Activated CD4-positive, alpha-beta T cell treated with anti-CD3 and anti-CD28 coated beads, Interleukin-2, amount 10 ng/mL, durations not matched to agents 7 days and 5 days (primary cell): Measurements from ENCODE around the gene STAT5A. TPM values are rescaled to one million over a fixed set of nuclear protein-coding genes. Genes with fewer than 3 reads are reported as not detected.
A peak's percentile ranks its signal among the peaks of the same experiment; 100 is the strongest.

Source experiments
- CTCF ChIA-PET: fragments of 350-600 bp; sonication (Branson Sonifier 250); formaldehyde crosslinking; loops from one replicate; lab custom pipeline; 2021; ENCODE audit warnings: antibody characterized with exemption; lab: Charles Lee
- POLR2A ChIA-PET: fragments of 350-600 bp; sonication (Branson Sonifier 250); formaldehyde crosslinking; loops from one replicate; lab custom pipeline; 2021; ENCODE audit warnings: antibody characterized with exemption; lab: Charles Lee
- DNase-seq: peaks from one replicate; pipeline ENCODE4 v3.0.0-alpha.2; 2020
- H3K27ac Mint-ChIP-seq: one replicate; pipeline ENCODE4 v1.8.0; 2021; ENCODE audit warnings: mild to moderate bottlenecking, moderate library complexity, mixed read lengths
- H3K27me3 Mint-ChIP-seq: one replicate; pipeline ENCODE4 v1.8.0; 2021; ENCODE audit warnings: mixed read lengths
- H3K36me3 Mint-ChIP-seq: one replicate; pipeline ENCODE4 v1.8.0; 2021; ENCODE audit warnings: low read depth, mixed read lengths
- H3K4me1 Mint-ChIP-seq: one replicate; pipeline ENCODE4 v1.8.0; 2021; ENCODE audit warnings: mixed read lengths
- H3K4me3 Mint-ChIP-seq: one replicate; pipeline ENCODE4 v1.8.0; 2021; ENCODE audit warnings: mild to moderate bottlenecking, moderate library complexity, mixed read lengths
- H3K9me3 Mint-ChIP-seq: one replicate; pipeline ENCODE4 v1.8.0; 2021; ENCODE audit warnings: mixed read lengths
- total RNA-seq, 2 experiments: library from RNA; stranded (reverse); gene quantifications; one replicate each; pipeline ENCODE4 v1.2.3, GENCODE V29; 2021

STAT5A gene
- total RNA-seq, 2 experiments from 2014 or later = 99.5 to 108 TPM

- DNase-seq = no peak
- Mint-ChIP-seq H3K4me3 (no peak overlapping the region), H3K27me3 (no peaks in the 10 kb centered on the region), H3K9me3 (no peaks in the 10 kb centered on the region), H3K27ac (peak overlapping the region; percentile 7), H3K4me1 (peaks cover 73% of the 10 kb centered on the region), H3K36me3 (peaks cover 33% of the 10 kb centered on the region)
- CTCF ChIA-PET = interaction anchor here (1.0 to 1.1 kb wide), 2 partner anchors 23 to 65 kb away, joined by 3 to 4 read pairs; no protein-coding TSS in a partner anchor
- POLR2A ChIA-PET = no interaction called here
These were observed 17.7 kb upstream of the STAT5A start for GRCh38 chr17:42270596-42270995.

- Mint-ChIP-seq H3K27me3 (no peaks in the 10 kb centered on the region), H3K9me3 (no peaks in the 10 kb centered on the region), H3K36me3 (peaks cover 32% of the 10 kb centered on the region), H3K27ac (peak overlapping the region; percentile 91), H3K4me3 (peak overlapping the region; percentile 95), H3K4me1 (peaks cover 73% of the 10 kb centered on the region)
- no peak for DNase-seq
- ChIA-PET CTCF (interaction anchor here (1.0 to 1.1 kb wide), 2 partner anchors 13 to 64 kb away, joined by 3 read pairs; no protein-coding TSS in a partner anchor), POLR2A (no interaction called here)
These were observed 17.1 kb upstream of the STAT5A start for GRCh38 chr17:42271006-42271778.

- H3K4me3 Mint-ChIP-seq = peak overlapping the region; percentile 95
- H3K27ac Mint-ChIP-seq = peak overlapping the region; percentile 91
- ChIA-PET CTCF (interaction anchor here (1.0 kb wide), 1 partner anchor 12 kb away, joined by 3 read pairs; no protein-coding TSS in a partner anchor), POLR2A (no interaction called here)
- peaks cover 28% of the 10 kb centered on the region for H3K36me3 Mint-ChIP-seq
- peaks cover 69% of the 10 kb centered on the region for H3K4me1 Mint-ChIP-seq
- no peaks in the 10 kb centered on the region for H3K27me3 Mint-ChIP-seq
- no peaks in the 10 kb centered on the region for H3K9me3 Mint-ChIP-seq
- DNase-seq = no peak
These were observed 16.6 kb upstream of the STAT5A start for GRCh38 chr17:42271779-42272035.

GRCh38 chr17:42272162-42272907, 16.0 kb upstream of the STAT5A start:
- CTCF ChIA-PET = no interaction called here
- Mint-ChIP-seq H3K9me3 (no peaks in the 10 kb centered on the region), H3K4me1 (peaks cover 69% of the 10 kb centered on the region), H3K36me3 (peaks cover 26% of the 10 kb centered on the region), H3K27ac (peak overlapping the region; percentile 91), H3K4me3 (peak overlapping the region; percentile 95), H3K27me3 (no peaks in the 10 kb centered on the region)
- DNase-seq = no peak
- POLR2A ChIA-PET = no interaction called here

- ChIA-PET CTCF (interaction anchor here (0.6 to 1.8 kb wide), 3 partner anchors 10 to 536 kb away, joined by 3 to 4 read pairs (median 4); no protein-coding TSS in a partner anchor), POLR2A (interaction anchor here (1.0 kb wide), 1 partner anchor 25 kb away, joined by 5 read pairs; no protein-coding TSS in a partner anchor)
- peak overlapping the region; percentile 95 for H3K4me3 Mint-ChIP-seq
- peak overlapping the region; percentile 91 for H3K27ac Mint-ChIP-seq
- H3K9me3 Mint-ChIP-seq = no peaks in the 10 kb centered on the region
- peaks cover 67% of the 10 kb centered on the region for H3K4me1 Mint-ChIP-seq
- peaks cover 25% of the 10 kb centered on the region for H3K36me3 Mint-ChIP-seq
- H3K27me3 Mint-ChIP-seq = no peaks in the 10 kb centered on the region
- DNase-seq = no peak
These were observed 14.6 kb upstream of the STAT5A start for GRCh38 chr17:42273474-42274252.

GRCh38 chr17:42274253-42274542, 14.1 kb upstream of the STAT5A start:
- no peaks in the 10 kb centered on the region for H3K9me3 Mint-ChIP-seq
- H3K27ac Mint-ChIP-seq = peak overlapping the region; percentile 89
- no peaks in the 10 kb centered on the region for H3K27me3 Mint-ChIP-seq
- ChIA-PET CTCF (interaction anchor here (0.6 to 1.8 kb wide), 4 partner anchors 9 to 535 kb away, joined by 3 to 4 read pairs (median 4); no protein-coding TSS in a partner anchor), POLR2A (interaction anchor here (1.0 kb wide), 1 partner anchor 26 kb away, joined by 5 read pairs; no protein-coding TSS in a partner anchor)
- no peak for DNase-seq
- H3K36me3 Mint-ChIP-seq = peaks cover 25% of the 10 kb centered on the region
- peak overlapping the region; percentile 95 for H3K4me3 Mint-ChIP-seq
- H3K4me1 Mint-ChIP-seq = peaks cover 63% of the 10 kb centered on the region

GRCh38 chr17:42274812-42275526, 13.3 kb upstream of the STAT5A start:
- Mint-ChIP-seq H3K9me3 (no peaks in the 10 kb centered on the region), H3K4me1 (peaks cover 55% of the 10 kb centered on the region), H3K27me3 (no peaks in the 10 kb centered on the region), H3K4me3 (peak overlapping the region; percentile 95), H3K27ac (peak overlapping the region; percentile 89), H3K36me3 (peaks cover 22% of the 10 kb centered on the region)
- no peak for DNase-seq
- POLR2A ChIA-PET = interaction anchor here (0.7 to 1.0 kb wide), 2 partner anchors 14 to 27 kb away, joined by 3 to 5 read pairs; no protein-coding TSS in a partner anchor
- CTCF ChIA-PET = interaction anchor here (0.6 to 1.8 kb wide), 5 partner anchors 9 to 535 kb away, joined by 3 to 4 read pairs (median 4); no protein-coding TSS in a partner anchor

- H3K9me3 Mint-ChIP-seq = no peaks in the 10 kb centered on the region
- peaks cover 19% of the 10 kb centered on the region for H3K36me3 Mint-ChIP-seq
- CTCF ChIA-PET = interaction anchor here (0.7 to 1.8 kb wide), 4 partner anchors 8 to 130 kb away, joined by 3 to 4 read pairs (median 4); no protein-coding TSS in a partner anchor
- POLR2A ChIA-PET = interaction anchor here (0.7 kb wide), 1 partner anchor 13 kb away, joined by 3 read pairs; no protein-coding TSS in a partner anchor
- H3K27me3 Mint-ChIP-seq = no peaks in the 10 kb centered on the region
- H3K27ac Mint-ChIP-seq = peak overlapping the region; percentile 89
- DNase-seq = peak; percentile 32
- H3K4me1 Mint-ChIP-seq = peaks cover 49% of the 10 kb centered on the region
- H3K4me3 Mint-ChIP-seq = peak overlapping the region; percentile 95
These were observed 12.6 kb upstream of the STAT5A start for GRCh38 chr17:42275527-42276358.

- DNase-seq = peak; percentile 64
- Mint-ChIP-seq H3K9me3 (no peaks in the 10 kb centered on the region), H3K36me3 (peaks cover 19% of the 10 kb centered on the region), H3K27ac (peak within 1 kb of the TSS; percentile 89), H3K4me1 (peaks cover 43% of the 10 kb centered on the region), H3K27me3 (no peaks in the 10 kb centered on the region), H3K4me3 (peak within 1 kb of the TSS; percentile 95)
- POLR2A ChIA-PET = no interaction called here
- CTCF ChIA-PET = interaction anchor here (1.1 kb wide), 1 partner anchor 130 kb away, joined by 3 read pairs; no protein-coding TSS in a partner anchor
These were observed 12.0 kb upstream of the STAT5A start, which contains the start of gene STAT5B for GRCh38 chr17:42276359-42276608. STAT5B (minus strand) TSS chr17:42276391; CDS start chr17:42232127, 44,264 bp downstream.

- H3K27me3 Mint-ChIP-seq = no peaks in the 10 kb centered on the region
- ChIA-PET POLR2A (interaction anchor here (0.6 kb wide), 1 partner anchor 111 kb away, joined by 4 read pairs; the partner anchor contains the start of gene STAT3), CTCF (interaction anchor here (0.6 to 1.4 kb wide), 5 partner anchors 10 to 163 kb away, joined by 3 to 4 read pairs (median 3); no protein-coding TSS in a partner anchor)
- peak overlapping the region; percentile 72 for H3K4me3 Mint-ChIP-seq
- no peak for DNase-seq
- H3K27ac Mint-ChIP-seq = peak overlapping the region; percentile 85
- H3K9me3 Mint-ChIP-seq = no peaks in the 10 kb centered on the region
- peaks cover 38% of the 10 kb centered on the region for H3K4me1 Mint-ChIP-seq
- peaks cover 17% of the 10 kb centered on the region for H3K36me3 Mint-ChIP-seq
These were observed 11.5 kb upstream of the STAT5A start for GRCh38 chr17:42276609-42277341.
